RWPE2 (cell line): ENCODE data around the gene PPP1R1C.

Source experiments
- ATAC-seq: fragments of 200-7000 bp; cut with Tn5 transposase; 3 replicates; pipeline ENCODE4 v1.9.1; 2021; ENCODE audit warnings: low read depth
- DNase-seq: peaks from one replicate; pipeline ENCODE4 v3.0.0-alpha.2; 2020; ENCODE audit warnings: low spot score
- H3K27ac ChIP-seq: fragments of 450-650 bp; 2 replicates; pipeline ENCODE4 v1.5.1; 2017; ENCODE audit warnings: mild to moderate bottlenecking; ENCODE audit not compliant: poor library complexity, severe bottlenecking
- H3K27me3 ChIP-seq: fragments of 250-450 bp; sonication (Bioruptor Pico); 2 replicates; pipeline ENCODE4 v1.5.1; 2021; ENCODE audit warnings: mild to moderate bottlenecking, moderate library complexity; ENCODE audit not compliant: insufficient read depth, poor library complexity, severe bottlenecking
- H3K36me3 ChIP-seq: fragments of 250-450 bp; sonication (Bioruptor Pico); 2 replicates; pipeline ENCODE4 v1.5.1; 2020; ENCODE audit warnings: low read depth, mild to moderate bottlenecking, moderate library complexity
- H3K4me1 ChIP-seq: fragments of 250-450 bp; sonication (Bioruptor Pico); 2 replicates; pipeline ENCODE4 v1.5.1; 2021; ENCODE audit warnings: mild to moderate bottlenecking, moderate library complexity; ENCODE audit not compliant: insufficient read depth, poor library complexity, severe bottlenecking
- H3K4me3 ChIP-seq: fragments of 250-450 bp; sonication (Bioruptor Pico); 2 replicates; pipeline ENCODE4 v1.5.1; 2021; ENCODE audit warnings: mild to moderate bottlenecking, moderate library complexity; ENCODE audit not compliant: severe bottlenecking
- H3K9me3 ChIP-seq: fragments of 250-450 bp; sonication (Bioruptor Pico); 2 replicates; pipeline ENCODE4 v1.5.1; 2021; ENCODE audit warnings: mild to moderate bottlenecking, moderate library complexity; ENCODE audit not compliant: severe bottlenecking
- CTCF ChIP-seq: fragments of 450-650 bp; IDR thresholded peaks from one replicate; pipeline ENCODE4 v1.5.1; 2017; ENCODE audit warnings: mild to moderate bottlenecking, moderate library complexity; ENCODE audit not compliant: poor library complexity, severe bottlenecking

The PPP1R1C gene

GRCh38 chr2:182058056-182058455 is 72.4 kb downstream of the PPP1R1C start:
- no peaks in the 10 kb centered on the region for H3K36me3 ChIP-seq
- H3K27me3 ChIP-seq, result no peaks in the 10 kb centered on the region
- DNase-seq (no peak), ATAC-seq (no peak)
- no peak for TF ChIP-seq CTCF
- no peaks in the 10 kb centered on the region for H3K4me1 ChIP-seq
- H3K4me3 ChIP-seq, result no peak overlapping the region
- no peaks in the 10 kb centered on the region for H3K9me3 ChIP-seq
- no peak overlapping the region for H3K27ac ChIP-seq

- peaks cover 6% of the 10 kb centered on the region for H3K4me1 ChIP-seq
- no peaks in the 10 kb centered on the region for H3K36me3 ChIP-seq
- DNase-seq (no peak), ATAC-seq (no peak)
- H3K9me3 ChIP-seq, result no peaks in the 10 kb centered on the region
- H3K27ac ChIP-seq, result no peak overlapping the region
- TF ChIP-seq CTCF, result no peak
- no peak overlapping the region for H3K4me3 ChIP-seq
- no peaks in the 10 kb centered on the region for H3K27me3 ChIP-seq
Observed at GRCh38 chr2:182061739-182062138, 76.1 kb downstream of the PPP1R1C start.

GRCh38 chr2:182062329-182062972 is 76.8 kb downstream of the PPP1R1C start:
- Histone ChIP-seq H3K9me3 (no peaks in the 10 kb centered on the region), H3K36me3 (no peaks in the 10 kb centered on the region), H3K4me1 (peaks cover 13% of the 10 kb centered on the region), H3K27me3 (no peaks in the 10 kb centered on the region), H3K4me3 (no peak overlapping the region), H3K27ac (no peak overlapping the region)
- ATAC-seq (no peak), DNase-seq (no peak)
- no peak for TF ChIP-seq CTCF

- Histone ChIP-seq H3K4me3 (no peak overlapping the region), H3K4me1 (peaks cover 27% of the 10 kb centered on the region), H3K27me3 (no peaks in the 10 kb centered on the region), H3K9me3 (no peaks in the 10 kb centered on the region), H3K27ac (no peak overlapping the region), H3K36me3 (no peaks in the 10 kb centered on the region)
- no peak for TF ChIP-seq CTCF
- DNase-seq (no peak), ATAC-seq (no peak)
Observed at GRCh38 chr2:182064019-182064778, 78.5 kb downstream of the PPP1R1C start.
